K562 (cell line): ENCODE results near the gene BCKDK. TPM values are rescaled to one million over a fixed set of nuclear protein-coding genes. Genes with fewer than 3 reads are reported as not detected.

ENCODE experiments used
- ATAC-seq: fragments of 200-7000 bp; cut with Tn5 transposase; 3 replicates; pipeline ENCODE4 v1.9.1; 2020; ENCODE audit warnings: moderate library complexity
- BruUV-seq: library from RNA; stranded (reverse); fragments of 400-500 nt; replicated peaks from 2 replicates; lab custom pipeline; 2021; lab: Mats Ljungman, UMichigan
- CTCF ChIA-PET: fragments of 300-600 bp; formaldehyde crosslinking; extraction: SDS; loops from one replicate; lab custom pipeline; 2021; ENCODE audit warnings: low intra/inter-chr PET ratio; lab: Yijun Ruan, JAX
- POLR2A ChIA-PET: fragments of 300-600, 350-650 bp; sonication (Branson Sonifier 250); formaldehyde crosslinking; extraction: SDS; loops from one replicate; lab custom pipeline; 2021; ENCODE audit warnings: antibody characterized with exemption, inconsistent platforms; lab: Yijun Ruan, JAX
- DNase-seq, 4 experiments: peaks; one replicate each; pipeline versions ENCODE4 v3.0.0 to v3.0.0-alpha.2; 2011 to 2018; ENCODE audit warnings: low spot score in 3 of 4, mixed read lengths in 3 of 4; ENCODE audit errors: extremely low read depth in 1 of 4
- FAIRE-seq: peaks from 2 replicates; lab custom pipeline; 2011; peaks lifted over from hg19 to GRCh38; lab: Jason Lieb, UNC
- H2AFZ ChIP-seq: 2 replicates; pipeline ENCODE4 v1.6.0; 2011; ENCODE audit warnings: low read depth, low read length, control low read depth, inconsistent platforms
- H3K27ac ChIP-seq: fragments of 200-600 bp; 3 replicates; pipeline ENCODE4 v1.8.0; 2011; ENCODE audit warnings: low read depth, mild to moderate bottlenecking, control low read depth, inconsistent platforms, low read length, moderate library complexity, mixed read lengths; ENCODE audit errors: extremely low read depth
- H3K27me3 ChIP-seq, 2 experiments: fragments of 300-600 bp in 1 of 2; 2 replicates in 1 of 2; 3 replicates in 1 of 2; pipeline versions ENCODE4 v1.6.0 to v1.8.0; 2011; ENCODE audit warnings: inconsistent platforms in 2 of 2, low read length in 2 of 2, mild to moderate bottlenecking in 1 of 2, mixed read lengths in 1 of 2, moderate library complexity in 1 of 2; ENCODE audit not compliant: control insufficient read depth in 2 of 2, insufficient read depth in 2 of 2
- H3K36me3 ChIP-seq: fragments of 300-600 bp; 3 replicates; pipeline ENCODE4 v1.8.0; 2011; ENCODE audit warnings: mild to moderate bottlenecking, low read length, inconsistent platforms; ENCODE audit not compliant: control insufficient read depth, insufficient read depth
- H3K4me1 ChIP-seq, 2 experiments: fragments of 200-600 bp in 1 of 2; replicated peaks in 1 of 2; 2 replicates in 1 of 2; 3 replicates in 1 of 2; pipeline versions ENCODE4 v1.5.1 to v1.8.0; 2011; ENCODE audit warnings: inconsistent platforms in 2 of 2, low read length in 2 of 2, mild to moderate bottlenecking in 1 of 2, mixed read lengths in 1 of 2, moderate library complexity in 1 of 2; ENCODE audit not compliant: control insufficient read depth in 2 of 2, insufficient read depth in 2 of 2
- H3K4me2 ChIP-seq: 2 replicates; pipeline ENCODE4 v1.6.1; 2011; ENCODE audit warnings: low read length, control low read depth, inconsistent platforms, mixed read lengths; ENCODE audit not compliant: insufficient read depth
- H3K4me3 ChIP-seq: fragments of 200-600 bp; sonication (generic), shearing (Covaris generic); 2 replicates; pipeline ENCODE4 v1.5.1; 2016; ENCODE audit warnings: control low read depth, inconsistent platforms
- H3K79me2 ChIP-seq: fragments of 200-600 bp; 3 replicates; pipeline ENCODE4 v1.8.0; 2011; ENCODE audit warnings: low read length, inconsistent platforms; ENCODE audit not compliant: control insufficient read depth, insufficient read depth
- H3K9ac ChIP-seq, 2 experiments: 2 replicates each; pipeline versions ENCODE4 v1.6.0 to v1.6.1; 2011; ENCODE audit warnings: low read depth in 2 of 2, low read length in 2 of 2, control low read depth in 1 of 2, inconsistent platforms in 1 of 2, mild to moderate bottlenecking in 1 of 2, mixed read lengths in 1 of 2; ENCODE audit not compliant: insufficient read depth in 1 of 2
- H3K9me1 ChIP-seq: one replicate; pipeline ENCODE4 v1.6.0; 2011; ENCODE audit warnings: inconsistent platforms, mild to moderate bottlenecking, low read length, moderate library complexity; ENCODE audit not compliant: control insufficient read depth, insufficient read depth
- H3K9me3 ChIP-seq: replicated peaks from 2 replicates; pipeline ENCODE4 v1.5.1; 2011; ENCODE audit warnings: low read depth, low read length, inconsistent platforms; ENCODE audit not compliant: control insufficient read depth, insufficient read depth
- H4K20me1 ChIP-seq: replicated peaks from 2 replicates; pipeline ENCODE4 v1.6.1; 2011; ENCODE audit warnings: low read length, inconsistent platforms, mixed read lengths; ENCODE audit not compliant: control insufficient read depth, insufficient read depth
- ATF7 ChIP-seq: fragments of 450-650 bp; IDR thresholded peaks from 2 replicates; pipeline ENCODE4 v1.7.1; 2014; ENCODE audit warnings: mild to moderate bottlenecking, moderate library complexity
- CHD2 ChIP-seq: IDR thresholded peaks from 2 replicates; pipeline ENCODE4 v1.6.1; 2011; ENCODE audit warnings: low read depth, low read length
- FOXA3 ChIP-seq, 2 experiments: fragments of 450-650 bp in 1 of 2; sonication (generic) in 1 of 2; formaldehyde crosslinking; IDR thresholded peaks in 1 of 2; conservative IDR thresholded peaks in 1 of 2; 2 replicates each; pipeline versions ENCODE4 v1.4.0 to v1.8.0; 2020 to 2022; ENCODE audit warnings: mild to moderate bottlenecking in 2 of 2, missing genetic modification reagents in 1 of 2
- GATA2 ChIP-seq: sonication (generic); formaldehyde crosslinking; IDR thresholded peaks from 2 replicates; pipeline ENCODE4 v1.4.0; 2020; ENCODE audit warnings: mild to moderate bottlenecking, missing genetic modification reagents
- NCOR1 ChIP-seq: fragments of 450-650 bp; IDR thresholded peaks from 2 replicates; pipeline ENCODE4 v1.6.1; 2016; ENCODE audit warnings: mild to moderate bottlenecking, moderate library complexity
- PHTF2 ChIP-seq: fragments of 250-450 bp; sonication (Bioruptor Pico); IDR thresholded peaks from 2 replicates; pipeline ENCODE4 v1.5.0; 2021; ENCODE audit warnings: mild to moderate bottlenecking
- POLR2G ChIP-seq: fragments of 200-400 bp; formaldehyde crosslinking; IDR thresholded peaks from 2 replicates; pipeline ENCODE4 v1.6.1; 2017; ENCODE audit warnings: low read depth, mild to moderate bottlenecking, antibody characterized with exemption, low read length, moderate library complexity
- POLR3G ChIP-seq: IDR thresholded peaks from 2 replicates; pipeline ENCODE4 v1.6.1; 2011; ENCODE audit not compliant: insufficient read length, insufficient replicate concordance; ENCODE audit errors: extremely low read depth
- RBFOX2 ChIP-seq: fragments of 200-400 bp; formaldehyde crosslinking; IDR thresholded peaks from 2 replicates; pipeline ENCODE4 v1.6.1; 2017; ENCODE audit warnings: low read depth, mild to moderate bottlenecking, low read length, moderate library complexity
- ZBTB7A ChIP-seq: IDR thresholded peaks from 2 replicates; pipeline ENCODE4 v1.6.1; 2011; ENCODE audit warnings: low read depth, mild to moderate bottlenecking, low read length, moderate library complexity, borderline replicate concordance; ENCODE audit not compliant: control insufficient read depth
- ZBTB8A ChIP-seq: fragments of 450-650 bp; IDR thresholded peaks from 2 replicates; pipeline ENCODE4 v1.6.1; 2018; ENCODE audit warnings: mild to moderate bottlenecking, moderate library complexity; ENCODE audit not compliant: partially characterized antibody
- WGBS: fragments of 100-300 bp; shearing (Covaris generic); methylation state at CpG from one replicate; pipeline ENCODE4 v1.1.6; 2016; ENCODE audit warnings: low coverage, mixed read lengths; ENCODE audit not compliant: insufficient coverage; ENCODE audit errors: missing lambda C conversion rate; 5-methylcytosine and 5-hydroxymethylcytosine counted together
- in situ Hi-C: fragments of 300-500 bp; cut with MboI; formaldehyde crosslinking; loops from 4 replicates; pipeline ENCODE4 v1.15.0; 2018; ENCODE audit warnings: inconsistent platforms, mixed read lengths
- intact Hi-C: fragments of 100-400 bp; cut with micrococcal nuclease; formaldehyde crosslinking; loops from 2 replicates; pipeline ENCODE4 v1.14.2; 2022
- polyA plus RNA-seq, 8 experiments: library from polyadenylated mRNA; depleted of rRNA in 4 of 8; stranded (reverse) in 5 of 8; unstranded in 3 of 8; fragments of >200 nt; fragmentation: Nextera tagmentation in 2 of 8; fragmentation: Illumina TruSeq in 1 of 8; extraction: Ambion mirVana in 2 of 8; extraction: Trizol in 1 of 8; gene quantifications; 2 replicates each; pipeline versions ENCODE4 v1.2.1 to v1.2.3, GENCODE V29; 2011 to 2014; ENCODE audit warnings: inconsistent platforms in 1 of 8, missing spikeins in 1 of 8
- total RNA-seq, 7 experiments: library from RNA; depleted of rRNA in 6 of 7; stranded (reverse); fragments of >200 nt in 6 of 7; fragmentation: Illumina TruSeq in 2 of 7; extraction: Trizol in 2 of 7; gene quantifications; 2 replicates each; pipeline versions ENCODE4 v1.2.1 to v1.2.3, GENCODE V29; 2011 to 2021; ENCODE audit warnings: low replicate concordance in 1 of 7

BCKDK gene
- total and polyA plus RNA-seq, 9 of the 15 experiments (the other 6 are each of a cell fraction or from before 2014, with no cell fraction given) = 0.58 to 34.8 (median 13.1) TPM

DNA sequence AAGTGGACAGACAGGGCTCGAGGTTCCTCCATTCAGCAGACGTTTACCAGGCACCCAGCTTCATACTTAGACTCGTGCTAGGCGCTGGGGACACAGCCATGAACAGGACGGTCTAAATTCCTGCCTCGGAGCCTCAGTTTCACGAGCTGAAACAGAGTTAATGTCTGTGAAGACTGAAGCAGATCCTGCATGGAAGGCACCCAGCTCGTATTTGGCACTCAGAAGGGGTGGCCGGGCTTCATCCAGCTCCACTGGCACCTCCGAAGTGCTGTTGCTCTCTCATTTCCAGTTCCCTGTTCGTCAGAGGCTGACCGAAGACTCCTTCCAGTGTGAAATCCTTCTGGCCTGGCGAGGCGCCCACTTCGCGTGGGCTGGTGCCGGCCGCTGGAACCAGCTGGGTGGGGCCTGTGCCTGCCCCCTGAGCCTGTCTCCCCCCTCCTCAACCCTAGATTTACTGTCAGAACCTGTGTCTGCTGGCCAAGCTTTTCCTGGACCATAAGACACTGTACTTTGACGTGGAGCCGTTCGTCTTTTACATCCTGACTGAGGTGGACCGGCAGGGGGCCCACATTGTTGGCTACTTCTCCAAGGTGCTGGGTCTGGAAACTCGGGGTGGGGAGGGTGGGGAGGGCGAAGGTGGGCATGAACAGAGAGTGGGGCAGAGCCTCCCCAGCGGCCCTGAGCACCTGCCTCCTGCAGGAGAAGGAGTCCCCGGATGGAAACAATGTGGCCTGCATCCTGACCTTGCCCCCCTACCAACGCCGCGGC is 21.6 kb downstream of the BCKDK start:
- no peak overlapping the region for H3K4me2 ChIP-seq
- no peaks in the 10 kb centered on the region for H3K79me2 ChIP-seq
- no peak for DNase-seq
- peaks cover 35 to 77% of the 10 kb centered on the region in 2 experiments for H3K4me1 ChIP-seq
- WGBS = 84% methylated on average over 27 of the region's 29 CpGs
- BruUV-seq = no TSS peak
- H3K4me3 ChIP-seq = no peak overlapping the region
- intact Hi-C loops = no loop called here
- H3K36me3 ChIP-seq = peaks cover 62% of the 10 kb centered on the region; the same call in 2 of the 3 replicates
- H3K27me3 ChIP-seq = no peaks in the 10 kb centered on the region
- H4K20me1 ChIP-seq = no peaks in the 10 kb centered on the region
- in situ Hi-C loops = no loop called here
- CTCF ChIA-PET = no interaction called here
- ATAC-seq = no peak
- no peaks in the 10 kb centered on the region for H3K9me1 ChIP-seq
- FAIRE-seq = no peak
- peak overlapping the region; percentile 90 for H3K27ac ChIP-seq
- H3K9me3 ChIP-seq = no peaks in the 10 kb centered on the region
- peak overlapping the region; percentile 63 to 86 for H3K9ac ChIP-seq
- no peak overlapping the region for H2AFZ ChIP-seq
- no peak for TF ChIP-seq NCOR1
- TF ChIP-seq FOXA3 (CRISPR knock-in tag; conservative IDR thresholded peaks at IDR 0.05 in 1 of 2, IDR thresholded peaks at IDR 0.05 in 1 of 2) = 0 out of 4 replicates have a peak, but pooled peaks of 1 of the 2 experiments have one; percentile 33
- POLR2A ChIA-PET = interaction anchor here (0.6 to 5.0 kb wide), 9 partner anchors 9 to 34 kb away, joined by 3 to 44 read pairs (median 4); partner anchors contain the start of genes BCKDK and KAT8

DNA sequence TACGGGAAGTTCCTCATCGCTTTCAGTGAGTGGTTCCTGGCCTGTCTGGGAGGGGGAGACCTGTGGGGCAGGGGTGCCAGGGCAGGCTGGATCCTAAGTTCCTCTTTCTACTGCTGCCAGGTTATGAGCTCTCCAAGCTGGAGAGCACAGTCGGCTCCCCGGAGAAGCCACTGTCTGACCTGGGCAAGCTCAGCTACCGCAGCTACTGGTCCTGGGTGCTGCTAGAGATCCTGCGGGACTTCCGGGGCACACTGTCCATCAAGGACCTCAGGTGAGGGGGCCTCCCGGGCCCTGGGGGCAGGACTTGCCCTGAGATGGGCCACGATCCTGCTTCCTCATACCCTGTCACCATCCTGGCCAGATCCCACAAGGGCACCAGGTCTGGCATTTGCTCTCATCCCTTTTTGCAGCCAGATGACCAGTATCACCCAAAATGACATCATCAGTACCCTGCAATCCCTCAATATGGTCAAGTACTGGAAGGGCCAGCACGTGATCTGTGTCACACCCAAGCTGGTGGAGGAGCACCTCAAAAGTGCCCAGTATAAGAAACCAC is 22.2 kb downstream of the BCKDK start:
- in situ Hi-C loops = no loop called here
- Histone ChIP-seq H3K9me1 (no peaks in the 10 kb centered on the region), H3K79me2 (no peaks in the 10 kb centered on the region), H3K4me3 (no peak overlapping the region), H3K9me3 (no peaks in the 10 kb centered on the region), H2AFZ (no peak overlapping the region), H3K27ac (no peak overlapping the region), H3K9ac (no peak overlapping the region), H4K20me1 (no peaks in the 10 kb centered on the region), H3K27me3 (no peaks in the 10 kb centered on the region), H3K36me3 (peaks cover 58% of the 10 kb centered on the region; the same call in 2 of the 3 replicates), H3K4me1 (peaks cover 41 to 84% of the 10 kb centered on the region in 2 experiments), H3K4me2 (no peak overlapping the region)
- no peak for FAIRE-seq
- 98% methylated on average over 9 of the region's 10 CpGs for WGBS
- no peak for ATAC-seq
- intact Hi-C loops = no loop called here
- ChIA-PET CTCF (no interaction called here), POLR2A (interaction anchor here (0.6 to 1.9 kb wide), 4 partner anchors 11 to 52 kb away, joined by 3 to 5 read pairs (median 4); partner anchors contain the start of genes BCKDK and KAT8)
- TF ChIP-seq ZBTB7A (no peak), ZBTB8A (no peak), PHTF2 (CRISPR knock-in tag) (no peak), ATF7 (no peak), CHD2 (no peak), POLR3G (no peak), GATA2 (no peak), POLR2G (0 out of 2 replicates have a peak, but pooled peaks have one; percentile 22), RBFOX2 (0 out of 2 replicates have a peak, but pooled peaks have one; percentile 14)
- no peak for DNase-seq
- BruUV-seq = TSS peak; percentile 22
